Stimulated activated CD8-positive, alpha-beta memory T cell treated with anti-CD3 and anti-CD28 coated beads, Interleukin-7, amount 100 ng/mL, for 4 hours (primary cell): ENCODE data around the gene ANKRD33B.
"Not testable (repeated sequence)": the region's sequence is repeated elsewhere in the genome, so short reads cannot be mapped to it uniquely, and the experiment has no call there.

Experiments used
- DNase-seq, 2 donors: peaks; one replicate each; pipeline ENCODE4 v3.0.0-alpha.2; 2020; ENCODE audit warnings: low read depth in 2 of 2

Gene ANKRD33B

DNA sequence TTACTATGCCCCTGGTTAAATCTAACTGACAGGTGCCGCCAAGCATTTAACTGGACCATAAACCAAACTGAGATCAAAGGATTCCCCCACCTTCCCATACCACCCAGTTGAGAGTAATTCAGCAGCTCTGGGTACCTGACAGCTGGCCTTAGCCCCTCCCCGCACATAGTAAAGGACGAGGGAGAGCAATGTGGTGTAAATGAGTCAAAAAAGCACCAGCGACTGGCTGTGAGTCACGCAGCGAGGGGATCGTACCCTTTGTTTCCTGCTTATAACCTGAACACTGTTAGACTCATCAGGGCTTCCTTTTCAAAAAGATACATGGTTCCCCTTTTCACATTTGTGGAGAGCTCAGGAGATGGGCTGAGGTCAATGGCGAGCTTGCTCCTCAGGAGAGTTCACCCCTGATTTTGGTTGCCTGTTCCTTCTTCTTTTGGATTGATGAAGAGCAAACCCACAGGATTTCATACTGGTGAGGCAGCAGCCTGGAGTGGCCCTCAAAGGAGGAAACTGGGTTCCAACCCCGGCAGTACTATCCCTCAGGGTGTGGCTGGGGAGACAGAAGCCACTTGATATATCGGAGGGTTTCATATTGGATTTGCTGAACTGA lies 71.5 kb downstream of the ANKRD33B start:
- DNase-seq: peak; percentile 43 to 66

DNA sequence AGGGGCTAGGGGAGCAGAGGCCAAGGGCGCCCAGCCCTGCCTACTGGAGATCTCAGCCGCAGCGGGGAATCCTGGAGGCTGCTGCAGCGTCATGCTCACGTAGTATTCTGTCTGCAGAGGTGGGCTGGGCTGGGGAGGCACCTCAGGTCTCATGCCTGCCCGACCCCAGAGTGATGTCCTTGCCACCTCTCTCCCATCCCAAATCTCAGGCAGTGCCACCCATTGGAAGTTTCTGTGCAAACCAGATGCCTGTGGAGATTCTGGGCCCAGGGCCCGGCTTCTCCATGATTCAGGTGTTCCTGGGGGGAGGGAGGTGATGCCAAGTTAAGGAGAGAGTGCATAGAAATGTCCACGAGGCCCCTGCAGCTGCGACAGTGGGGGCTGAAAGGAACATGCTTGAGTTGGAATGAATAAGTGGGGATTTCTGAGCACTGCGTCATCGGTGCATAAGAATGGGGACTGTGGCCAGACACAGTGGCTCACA lies 72.0 kb downstream of the ANKRD33B start:
- DNase-seq: no peak

DNA sequence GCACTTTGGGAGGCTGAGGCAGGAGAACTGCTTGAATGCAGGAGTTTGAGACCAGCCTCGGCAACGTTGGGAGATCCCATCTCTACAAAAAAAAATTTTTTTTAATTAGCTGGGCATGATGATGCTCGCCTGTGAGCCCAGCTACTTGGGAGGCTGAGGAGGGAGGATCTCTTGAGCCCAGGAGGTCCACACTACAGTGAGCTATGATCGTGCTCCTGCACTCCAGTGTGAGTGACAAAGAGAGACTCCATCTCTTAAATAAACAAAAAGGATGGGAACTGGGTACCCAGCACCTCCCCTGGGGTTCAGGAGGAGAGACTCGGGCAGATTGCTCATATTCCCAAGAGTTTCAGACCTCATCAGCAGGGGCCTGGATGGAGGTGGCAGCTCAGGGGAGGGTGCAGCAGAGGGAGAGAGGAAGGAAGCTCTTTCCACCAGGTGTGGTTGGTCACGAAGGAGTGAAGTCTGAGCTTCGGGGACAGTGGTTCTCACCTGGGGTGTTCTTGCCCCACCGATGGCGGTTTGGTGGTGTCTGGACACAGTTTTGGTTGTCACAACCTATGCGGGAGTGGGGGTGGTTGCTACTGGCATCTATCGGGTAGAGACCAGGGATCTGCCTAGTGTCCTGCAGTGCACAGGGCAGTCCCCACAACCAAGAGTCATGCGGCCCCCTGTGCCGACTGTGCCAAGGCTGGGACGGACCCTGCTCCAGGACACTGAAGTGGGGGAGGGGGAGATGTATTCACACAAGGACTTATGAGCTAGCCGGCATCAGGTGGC lies 72.7 kb downstream of the ANKRD33B start:
- no peak for DNase-seq

DNA sequence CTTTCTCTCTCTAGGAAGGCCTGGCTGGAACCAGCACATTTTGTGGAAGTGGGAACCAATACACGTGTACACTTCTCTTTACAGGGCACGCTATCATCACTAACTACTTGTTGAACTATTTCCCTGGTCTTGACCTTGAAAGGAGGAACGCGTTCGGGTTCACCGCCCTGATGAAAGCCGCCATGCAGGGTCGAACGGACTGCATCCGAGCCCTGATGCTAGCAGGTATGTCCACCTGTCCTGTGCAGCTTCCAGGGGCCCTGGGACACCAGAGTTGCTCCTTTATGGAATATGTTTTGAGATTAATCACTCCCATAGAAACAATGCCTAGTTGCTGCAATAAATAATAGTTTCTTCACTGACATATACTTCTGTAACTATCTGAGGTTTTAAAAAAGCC lies 74.1 kb downstream of the ANKRD33B start:
- no peak for DNase-seq

DNA sequence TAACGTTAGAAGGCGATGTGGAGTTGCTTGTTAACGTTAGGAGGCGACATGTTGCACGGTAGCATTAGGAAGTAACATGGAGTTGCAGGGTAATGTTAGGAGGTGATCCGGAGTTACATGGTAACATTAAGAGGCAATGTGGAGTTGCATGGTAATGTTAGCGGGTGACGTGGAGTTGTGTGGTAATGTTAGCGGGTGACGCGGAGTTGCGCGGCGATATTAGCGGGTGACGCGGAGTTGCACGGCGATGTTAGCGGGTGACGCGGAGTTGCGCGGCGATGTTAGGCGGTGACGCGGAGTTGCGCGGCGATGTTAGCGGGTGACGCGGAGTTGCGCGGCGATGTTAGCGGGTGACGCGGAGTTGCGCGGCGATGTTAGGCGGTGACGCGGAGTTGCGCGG lies 74.9 kb downstream of the ANKRD33B start:
- not testable (repeated sequence) for DNase-seq

DNA sequence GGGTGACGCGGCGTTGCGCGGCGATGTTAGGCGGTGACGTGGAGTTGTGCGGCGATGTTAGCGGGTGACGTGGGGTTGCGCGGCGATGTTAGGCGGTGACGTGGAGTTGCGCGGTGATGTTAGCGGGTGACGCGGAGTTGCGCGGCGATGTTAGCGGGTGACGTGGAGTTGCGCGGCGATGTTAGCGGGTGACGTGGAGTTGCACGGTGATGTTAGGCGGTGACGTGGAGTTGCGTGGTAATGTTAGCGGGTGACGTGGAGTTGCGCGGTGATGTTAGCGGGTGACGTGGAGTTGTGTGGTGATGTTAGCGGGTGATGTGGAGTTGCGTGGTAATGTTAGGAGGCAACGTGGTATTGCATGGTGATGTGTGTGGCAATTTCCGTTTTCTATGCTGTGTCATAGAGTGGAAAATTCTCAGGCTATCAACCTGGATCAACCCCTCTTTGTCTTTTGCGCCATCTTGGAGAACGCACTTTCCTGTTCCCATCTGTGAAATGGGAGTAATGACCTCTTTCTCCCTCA lies 76.0 kb downstream of the ANKRD33B start:
- DNase-seq: no peak

DNA sequence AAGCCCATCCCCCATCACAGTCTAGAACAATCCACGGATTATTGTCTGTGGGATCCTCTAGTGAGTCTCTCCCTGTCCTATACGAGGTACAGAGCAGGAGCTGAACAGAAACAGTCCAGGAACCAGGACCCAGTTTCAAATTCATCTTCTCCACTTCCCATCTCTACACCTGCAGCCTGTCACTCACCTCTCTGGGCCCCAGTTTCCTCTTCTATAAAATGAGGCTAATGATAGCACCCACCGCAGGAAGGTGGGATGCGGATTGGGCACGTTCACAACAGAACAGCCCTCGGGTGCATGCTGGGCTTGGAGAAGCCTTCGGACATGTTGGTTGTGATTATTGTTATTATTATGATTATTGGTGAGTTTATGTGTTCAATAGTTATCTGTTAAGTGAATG lies 78.5 kb downstream of the ANKRD33B start:
- no peak for DNase-seq

DNA sequence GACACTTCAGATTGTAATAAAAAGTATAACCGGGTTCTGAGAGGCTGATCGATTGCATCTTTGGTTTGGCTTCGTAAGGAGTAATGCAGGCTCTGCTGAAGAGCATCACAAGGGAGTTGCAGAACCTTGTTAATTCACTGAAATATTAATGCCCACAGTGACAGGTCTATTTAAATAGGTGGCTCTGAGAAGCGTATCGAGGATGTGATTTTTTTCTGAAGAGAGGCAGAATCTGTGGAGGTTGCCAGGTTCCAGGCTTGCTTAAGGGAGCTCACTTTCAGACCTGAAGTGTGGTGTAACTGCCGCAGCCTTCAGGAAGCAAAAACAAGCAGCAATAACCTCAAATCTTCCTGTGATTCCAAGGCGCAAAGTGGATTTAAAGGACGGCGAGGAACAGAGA lies 80.3 kb downstream of the ANKRD33B start:
- no peak for DNase-seq

DNA sequence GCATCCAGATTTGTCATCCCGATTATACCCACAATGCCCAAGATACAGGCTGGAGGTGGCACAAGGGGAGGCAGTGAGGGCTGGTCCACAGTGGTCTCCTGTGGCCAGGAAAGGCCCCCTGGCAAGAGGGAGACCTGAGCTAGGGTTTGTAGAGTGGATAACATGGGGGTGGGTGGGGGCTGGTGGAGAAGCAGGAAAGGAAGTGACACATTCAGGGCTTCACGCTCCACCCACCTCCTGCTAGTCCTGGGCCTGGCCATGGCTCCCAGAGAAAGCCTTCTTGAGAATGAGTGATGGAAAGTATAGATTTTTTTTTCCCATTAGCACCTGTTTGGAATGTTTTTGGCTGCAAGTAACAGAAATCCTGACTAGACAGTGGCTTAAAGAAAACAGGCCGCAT lies 81.3 kb downstream of the ANKRD33B start:
- DNase-seq: no peak

DNA sequence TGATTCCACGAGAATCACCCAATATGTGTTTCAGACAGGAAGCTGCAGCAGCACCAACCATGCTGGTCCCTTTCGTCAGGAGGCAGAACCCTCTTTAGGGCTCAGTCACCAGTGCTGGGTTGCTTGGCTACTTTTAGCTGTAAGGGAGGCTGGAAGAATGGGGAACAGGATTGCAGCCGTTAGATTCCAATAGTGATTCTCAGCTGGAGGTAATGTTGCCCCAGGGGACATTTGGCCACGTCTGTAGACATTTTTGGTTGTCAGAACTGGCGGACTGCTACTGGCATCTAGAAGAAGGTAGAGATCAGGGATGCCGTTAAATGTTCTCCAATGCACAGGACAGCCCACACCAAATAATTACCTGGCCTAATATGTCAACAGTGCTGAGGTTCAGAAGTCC lies 81.8 kb downstream of the ANKRD33B start:
- DNase-seq: no peak

DNA sequence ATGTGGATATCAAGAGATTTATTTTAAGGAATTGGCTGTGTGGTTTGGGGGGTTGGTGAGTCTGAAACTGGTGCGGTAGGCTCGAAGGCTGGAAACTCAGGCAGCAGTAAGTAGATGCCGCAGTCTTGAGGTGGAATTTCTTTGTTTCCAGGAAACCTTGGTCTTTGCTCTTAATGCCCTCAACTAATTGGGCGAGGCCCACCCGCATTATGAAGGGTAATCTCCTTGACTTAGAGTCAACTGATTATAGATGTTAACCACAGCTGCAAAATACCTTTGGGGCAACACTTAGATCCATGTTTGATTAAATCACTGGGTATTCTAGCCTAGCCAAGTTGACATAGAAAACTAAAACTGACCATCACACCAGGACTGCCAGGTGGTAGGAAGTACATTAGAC lies 83.8 kb downstream of the ANKRD33B start:
- no peak for DNase-seq

DNA sequence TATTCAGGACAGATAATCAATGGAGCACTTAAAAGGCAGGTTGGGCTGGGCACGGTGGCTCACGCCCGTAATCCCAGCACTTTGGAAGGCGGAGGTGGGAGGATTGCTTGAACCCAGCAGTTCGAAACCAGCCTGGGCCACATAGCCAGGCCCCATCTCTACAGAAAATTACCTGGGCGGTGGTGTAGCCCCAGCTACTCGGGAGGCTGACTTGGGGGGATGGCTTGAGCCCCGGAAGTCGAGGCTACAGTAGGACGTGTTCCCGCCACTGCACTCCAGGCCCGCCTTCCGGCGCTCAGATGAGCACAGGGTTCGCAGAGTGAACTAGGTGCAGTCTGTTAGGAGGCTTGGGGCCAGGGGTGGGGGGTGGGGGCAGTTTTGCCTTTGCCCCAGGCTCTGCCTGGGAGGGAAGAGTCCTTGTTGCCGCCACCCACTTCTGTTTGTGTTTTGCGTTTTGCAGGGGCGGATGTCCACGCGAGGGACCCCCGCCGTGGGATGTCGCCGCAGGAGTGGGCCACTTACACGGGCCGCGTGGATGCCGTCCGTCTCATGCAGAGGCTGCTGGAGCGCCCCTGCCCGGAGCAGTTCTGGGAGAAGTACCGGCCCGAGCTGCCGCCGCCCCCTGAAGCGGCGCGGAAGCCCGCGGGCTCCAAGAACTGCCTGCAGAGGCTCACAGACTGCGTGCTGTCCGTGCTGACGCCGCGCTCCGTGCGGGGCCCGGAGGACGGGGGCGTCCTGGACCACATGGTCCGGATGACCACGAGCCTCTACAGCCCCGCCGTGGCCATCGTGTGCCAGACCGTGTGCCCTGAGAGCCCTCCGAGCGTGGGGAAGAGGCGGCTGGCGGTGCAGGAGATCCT lies 85.2 kb downstream of the ANKRD33B start:
- DNase-seq: no peak

DNA sequence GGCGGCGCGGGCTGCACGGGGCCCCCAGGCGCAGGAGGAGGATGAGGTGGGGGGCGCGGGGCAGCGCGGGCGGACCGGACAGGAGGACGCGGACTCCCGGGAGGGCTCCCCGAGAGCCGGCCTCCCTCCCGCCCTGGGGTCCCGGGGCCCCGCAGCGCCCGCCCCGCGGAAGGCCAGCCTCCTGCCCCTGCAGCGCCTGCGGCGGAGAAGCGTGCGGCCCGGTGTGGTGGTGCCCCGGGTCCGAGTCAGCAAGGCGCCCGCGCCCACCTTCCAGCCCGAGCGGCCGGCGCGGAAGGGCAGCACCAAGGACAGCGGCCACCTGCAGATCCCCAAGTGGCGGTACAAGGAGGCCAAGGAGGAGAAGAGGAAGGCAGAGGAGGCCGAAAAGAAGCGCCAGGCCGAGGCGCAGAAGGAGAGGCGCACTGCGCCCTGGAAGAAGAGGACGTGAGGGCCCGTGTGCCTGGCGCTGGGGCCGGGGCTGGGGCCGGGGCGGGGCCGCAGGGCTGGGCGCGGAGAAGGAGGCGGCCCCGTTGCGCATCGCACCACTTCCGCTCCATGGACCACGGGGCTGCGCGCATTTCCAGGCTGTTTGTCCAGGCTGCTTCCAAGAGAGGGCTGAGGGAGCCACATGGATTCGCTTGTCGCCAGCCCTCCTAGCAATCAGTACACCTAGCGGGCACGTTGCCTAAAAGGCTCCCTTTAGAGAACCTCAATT lies 86.0 kb downstream of the ANKRD33B start:
- no peak for DNase-seq

DNA sequence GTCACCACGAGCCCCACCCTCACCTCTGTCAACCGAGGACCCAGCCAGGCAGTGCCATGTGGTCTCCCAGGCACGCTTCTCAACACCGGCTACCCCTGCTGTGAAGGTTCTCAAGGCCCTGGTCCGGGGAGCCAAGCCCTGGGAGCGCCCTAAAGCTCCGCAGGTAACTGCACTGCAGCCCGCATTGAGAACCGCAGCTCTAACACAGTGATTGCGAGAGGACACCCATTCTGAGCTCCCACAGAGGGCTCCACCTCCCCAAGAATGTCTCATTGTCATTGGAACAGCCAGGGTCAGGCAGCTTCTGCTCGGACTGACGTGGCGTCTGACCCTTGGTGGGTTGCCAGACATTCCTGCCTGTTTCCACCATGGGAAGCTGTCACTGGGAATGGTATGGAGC lies 88.3 kb downstream of the ANKRD33B start:
- DNase-seq: no peak

DNA sequence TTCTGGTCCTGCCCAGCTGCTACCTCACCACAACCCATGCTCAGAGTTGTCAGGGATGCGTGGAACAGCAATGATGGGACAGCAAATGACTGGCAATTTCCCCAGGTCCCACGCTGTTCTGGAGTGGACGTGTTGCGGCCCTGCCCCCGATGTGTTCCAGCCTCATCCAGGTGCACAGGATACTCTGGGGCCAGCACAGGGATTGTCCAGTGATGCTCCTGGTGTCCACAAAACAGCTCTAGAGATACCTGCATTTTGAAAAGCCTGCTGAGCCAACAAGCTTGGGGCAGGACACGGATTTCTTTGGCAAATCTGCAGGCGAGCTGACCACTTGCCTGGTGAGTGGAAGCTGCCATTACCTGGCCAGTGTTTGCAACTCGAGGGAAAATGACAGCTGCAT lies 88.7 kb downstream of the ANKRD33B start:
- DNase-seq: no peak

DNA sequence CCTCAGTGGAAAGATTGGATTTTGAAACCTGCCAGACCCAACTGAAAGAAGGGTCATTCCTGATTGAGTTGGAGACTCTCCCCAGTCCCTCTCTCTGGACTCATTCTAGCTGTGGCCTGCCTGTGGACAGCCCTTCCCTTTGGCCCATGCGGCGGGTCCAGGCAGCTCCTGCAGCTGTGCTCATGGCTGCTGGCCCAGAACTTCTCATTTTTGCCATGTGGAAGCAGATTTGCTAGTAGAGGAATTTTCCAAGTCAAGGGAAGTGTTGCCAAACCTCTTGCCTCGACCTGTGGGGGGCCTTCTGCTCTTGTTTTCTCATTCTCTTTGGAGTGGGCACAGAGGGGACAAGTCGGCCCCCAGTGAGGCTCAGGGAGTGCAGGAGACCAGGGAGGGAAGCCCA lies 89.2 kb downstream of the ANKRD33B start:
- no peak for DNase-seq

DNA sequence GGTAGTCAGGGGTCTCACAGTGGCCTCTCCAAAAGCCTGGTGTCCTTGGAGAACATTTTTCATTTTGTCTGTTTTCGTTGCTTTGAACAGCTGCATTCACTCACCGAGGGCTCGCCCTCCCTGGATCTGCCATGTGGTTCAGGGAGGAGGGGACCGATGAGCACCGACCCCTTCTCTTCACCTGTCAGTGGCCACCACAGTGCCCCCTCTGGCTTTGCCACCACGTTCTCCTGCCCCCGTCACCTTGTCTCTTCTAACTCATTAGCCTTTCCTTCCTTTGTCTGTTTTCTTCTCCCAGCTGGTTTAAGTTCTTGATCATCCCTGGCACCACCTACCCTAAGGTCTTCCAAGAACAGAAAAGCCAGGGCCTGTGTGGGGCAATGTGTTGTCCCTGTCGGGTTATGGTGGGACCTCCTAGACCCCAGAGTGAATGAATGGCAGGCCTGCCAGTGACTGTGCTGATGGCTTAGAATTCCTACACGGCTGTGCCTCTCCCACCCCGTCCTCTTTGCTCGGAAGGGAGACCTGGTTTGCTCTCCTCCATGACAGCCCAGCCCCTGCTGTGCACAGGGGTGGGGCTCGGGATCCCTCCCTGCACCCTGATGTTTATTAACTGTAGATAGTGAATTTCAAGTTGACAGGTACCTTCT lies 90.0 kb downstream of the ANKRD33B start:
- no peak for DNase-seq

DNA sequence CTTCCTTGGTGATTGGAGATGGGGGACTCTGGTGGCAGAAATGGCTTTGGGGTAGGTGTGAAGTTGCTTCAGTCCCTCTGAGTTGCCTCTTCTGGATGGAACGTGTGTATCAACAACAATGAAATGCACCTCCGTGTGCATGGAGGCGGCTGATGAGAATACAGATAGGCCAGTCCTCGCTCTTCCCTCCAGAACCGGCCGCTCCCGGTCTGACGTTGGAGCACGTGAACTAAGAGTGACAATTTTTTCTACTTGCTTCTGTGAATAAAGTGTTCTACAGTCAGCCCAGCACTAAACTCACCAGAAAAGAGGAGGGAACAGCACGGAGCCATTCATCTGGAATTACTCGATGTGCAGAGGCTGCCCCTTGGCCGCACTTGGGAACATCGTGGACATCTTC lies 90.7 kb downstream of the ANKRD33B start:
- DNase-seq: no peak

DNA sequence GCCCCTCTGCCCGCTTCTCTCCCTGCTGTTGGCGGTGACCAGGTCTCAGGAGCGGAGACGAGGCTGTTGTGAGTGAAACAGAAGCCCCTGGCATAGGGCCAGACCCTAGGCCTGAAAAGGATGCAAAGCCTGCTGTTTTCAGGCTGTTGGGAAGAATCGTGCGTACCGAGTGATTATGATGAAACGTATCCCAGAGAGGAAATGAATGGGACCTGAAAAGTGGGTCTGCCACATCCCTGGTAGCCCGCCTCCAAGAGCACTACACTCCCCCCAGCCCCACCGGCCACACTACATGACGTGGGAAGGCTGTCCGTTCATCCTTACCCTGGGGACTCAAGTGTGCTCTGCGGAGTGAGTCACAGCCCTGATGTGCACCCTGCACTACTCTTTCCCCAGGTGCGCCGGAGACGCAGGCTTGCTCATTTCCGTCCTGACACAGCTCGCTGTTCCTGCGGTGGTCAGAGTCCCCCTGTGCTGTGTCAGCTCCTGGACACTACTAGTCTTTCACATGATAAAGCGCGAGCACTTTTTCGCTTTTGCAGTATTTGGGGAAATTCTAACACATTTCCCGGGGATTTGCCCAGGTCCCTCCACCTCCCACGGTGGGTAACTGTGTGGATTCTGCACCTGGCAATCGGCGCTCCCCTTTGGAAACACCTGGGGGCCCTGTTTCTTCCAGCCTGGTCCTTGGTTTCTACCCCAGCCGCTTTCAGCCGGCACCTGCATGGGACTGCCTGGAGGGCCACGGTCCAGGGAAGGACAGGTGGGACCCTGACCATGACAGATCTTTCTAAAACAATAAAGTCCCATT lies 91.5 kb downstream of the ANKRD33B start:
- DNase-seq: no peak
